ENCODE measurements around the gene CXCR6. TPM values are rescaled to one million over a fixed set of nuclear protein-coding genes. Genes with fewer than 3 reads are reported as not detected.

Gene CXCR6
- total RNA-seq, 1 experiment from 2014 or later, result not detected

- H3K4me1 Mint-ChIP-seq (ENCODE audit: insufficient read depth, unreplicated experiment), result peaks cover 5% of the 10 kb centered on the region
- intact Hi-C loops (cut with micrococcal nuclease), result no loop called here
- no peaks in the 10 kb centered on the region for H3K9me3 Mint-ChIP-seq (ENCODE audit: unreplicated experiment)
- no peak overlapping the region for H3K27ac Mint-ChIP-seq (ENCODE audit: low read depth, unreplicated experiment)
- DNase-seq (ENCODE audit: unreplicated experiment), result no peak
- BruUV-seq (replicated peaks), result no TSS peak
- TF ChIP-seq CTCF (IDR thresholded peaks at IDR 0.05; ENCODE audit: unreplicated experiment), result no peak
- peaks cover 7% of the 10 kb centered on the region for H3K27me3 Mint-ChIP-seq (ENCODE audit: insufficient read depth, unreplicated experiment)
- ChIA-PET POLR2A (interaction anchor here (0.6 to 1.2 kb wide), 2 partner anchors 10 to 19 kb away, joined by 3 to 4 read pairs; no protein-coding TSS in a partner anchor), CTCF (interaction anchor here (0.7 to 1.4 kb wide), 2 partner anchors 144 to 152 kb away, joined by 3 read pairs; no protein-coding TSS in a partner anchor)
- peaks cover 6% of the 10 kb centered on the region for H3K36me3 Mint-ChIP-seq (ENCODE audit: insufficient read depth, unreplicated experiment)
- no peak overlapping the region for H3K4me3 Mint-ChIP-seq (ENCODE audit: unreplicated experiment)
Observed at GRCh38 chr3:45904931-45905330, 38.3 kb upstream of the CXCR6 start.

GRCh38 chr3:45905755-45906154 is 37.5 kb upstream of the CXCR6 start:
- POLR2A ChIA-PET, result no interaction called here
- Mint-ChIP-seq H3K4me3 (ENCODE audit: unreplicated experiment) (no peak overlapping the region), H3K27ac (ENCODE audit: low read depth, unreplicated experiment) (no peak overlapping the region), H3K4me1 (ENCODE audit: insufficient read depth, unreplicated experiment) (peaks cover 5% of the 10 kb centered on the region), H3K9me3 (ENCODE audit: unreplicated experiment) (no peaks in the 10 kb centered on the region), H3K36me3 (ENCODE audit: insufficient read depth, unreplicated experiment) (peaks cover 6% of the 10 kb centered on the region), H3K27me3 (ENCODE audit: insufficient read depth, unreplicated experiment) (peaks cover 10% of the 10 kb centered on the region)
- CTCF ChIA-PET, result no interaction called here
- no peak for DNase-seq (ENCODE audit: unreplicated experiment)
- no TSS peak for BruUV-seq (replicated peaks)
- no peak for TF ChIP-seq CTCF (IDR thresholded peaks at IDR 0.05; ENCODE audit: unreplicated experiment)
- intact Hi-C loops (cut with micrococcal nuclease), result no loop called here

GRCh38 chr3:45906681-45907407 is 36.4 kb upstream of the CXCR6 start:
- Mint-ChIP-seq H3K36me3 (ENCODE audit: insufficient read depth, unreplicated experiment) (peaks cover 6% of the 10 kb centered on the region), H3K27me3 (ENCODE audit: insufficient read depth, unreplicated experiment) (peaks cover 10% of the 10 kb centered on the region), H3K4me1 (ENCODE audit: insufficient read depth, unreplicated experiment) (peaks cover 5% of the 10 kb centered on the region), H3K27ac (ENCODE audit: low read depth, unreplicated experiment) (no peak overlapping the region), H3K4me3 (ENCODE audit: unreplicated experiment) (no peak overlapping the region), H3K9me3 (ENCODE audit: unreplicated experiment) (no peaks in the 10 kb centered on the region)
- peak; percentile 60 for DNase-seq (ENCODE audit: unreplicated experiment)
- intact Hi-C loops (cut with micrococcal nuclease), result loop anchor here (1.0 kb wide), 1 partner anchor 146 kb away; no protein-coding TSS in a partner anchor
- ChIA-PET POLR2A (interaction anchor here (0.9 kb wide), 1 partner anchor 22 kb away, joined by 4 read pairs; no protein-coding TSS in a partner anchor), CTCF (no interaction called here)
- TF ChIP-seq CTCF (IDR thresholded peaks at IDR 0.05; ENCODE audit: unreplicated experiment), result peak; percentile 54
- no TSS peak for BruUV-seq (replicated peaks)

GRCh38 chr3:45907769-45908705 is 35.2 kb upstream of the CXCR6 start:
- H3K27ac Mint-ChIP-seq (ENCODE audit: low read depth, unreplicated experiment), result no peak overlapping the region
- POLR2A ChIA-PET, result interaction anchor here (0.9 kb wide), 1 partner anchor 23 kb away, joined by 4 read pairs; no protein-coding TSS in a partner anchor
- CTCF ChIA-PET, result interaction anchor here (0.6 to 1.8 kb wide), 4 partner anchors 14 to 176 kb away, joined by 3 to 5 read pairs (median 3); no protein-coding TSS in a partner anchor
- peaks cover 4% of the 10 kb centered on the region for H3K36me3 Mint-ChIP-seq (ENCODE audit: insufficient read depth, unreplicated experiment)
- H3K4me1 Mint-ChIP-seq (ENCODE audit: insufficient read depth, unreplicated experiment), result peaks cover 5% of the 10 kb centered on the region
- no peaks in the 10 kb centered on the region for H3K9me3 Mint-ChIP-seq (ENCODE audit: unreplicated experiment)
- H3K27me3 Mint-ChIP-seq (ENCODE audit: insufficient read depth, unreplicated experiment), result peaks cover 10% of the 10 kb centered on the region
- no peak for TF ChIP-seq CTCF (IDR thresholded peaks at IDR 0.05; ENCODE audit: unreplicated experiment)
- no TSS peak for BruUV-seq (replicated peaks)
- peak; percentile 20 for DNase-seq (ENCODE audit: unreplicated experiment)
- intact Hi-C loops (cut with micrococcal nuclease), result loop anchor here (1.0 kb wide), 1 partner anchor 147 kb away; no protein-coding TSS in a partner anchor
- no peak overlapping the region for H3K4me3 Mint-ChIP-seq (ENCODE audit: unreplicated experiment)

Measured in MCF 10A (cell line).